ENCODE measurements around the gene PRR19.

DNA sequence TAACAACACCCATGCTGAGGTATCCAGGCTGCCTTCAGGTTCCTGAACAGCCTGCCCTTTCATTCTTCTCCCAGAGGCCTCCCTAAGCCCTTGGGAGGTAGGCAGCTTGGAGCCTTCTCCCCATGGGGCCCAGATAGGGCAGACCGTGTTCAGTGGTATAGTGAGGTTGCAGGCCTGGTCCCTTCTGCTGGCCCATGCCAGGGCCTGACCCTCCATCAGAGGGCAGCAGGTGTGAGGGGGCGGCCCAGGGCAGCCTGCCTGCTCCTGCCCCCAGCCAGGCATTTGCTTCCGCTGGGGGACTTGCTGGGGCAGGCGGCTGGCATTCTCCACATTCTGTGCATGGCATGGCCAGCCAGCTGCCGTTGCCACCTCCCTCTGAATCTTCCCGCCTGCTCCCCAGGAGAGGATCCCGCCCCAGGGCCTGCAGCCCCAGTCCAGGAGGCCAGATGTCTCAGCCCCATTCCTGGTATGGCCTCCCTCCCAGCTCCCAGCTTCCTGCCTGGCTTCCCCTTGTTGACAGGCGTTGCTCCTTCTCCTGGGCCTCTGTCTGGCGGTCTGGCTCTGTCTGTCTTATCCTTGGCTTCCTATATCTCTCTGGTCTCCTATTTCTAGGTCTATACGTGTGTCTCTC, 24.0 kb upstream of the PRR19 start:
- TF ChIP-seq ZNF274 (IDR thresholded peaks at IDR 0.05; ENCODE audit: low read depth, low read length), result no peak
- no peak for TF ChIP-seq YY1 (IDR thresholded peaks at IDR 0.05; ENCODE audit: insufficient read depth, insufficient read length)
- TF ChIP-seq SUZ12 (IDR thresholded peaks at IDR 0.05; ENCODE audit: extremely low read depth, insufficient read depth, insufficient read length), result no peak
